H1 (cell line): ENCODE measurements around the gene TMEM132A. TPM values are rescaled to one million over a fixed set of nuclear protein-coding genes. Genes with fewer than 3 reads are reported as not detected.

Source experiments
- ATF2 ChIP-seq: IDR thresholded peaks from 2 replicates; pipeline ENCODE4 v1.6.1; 2012; ENCODE audit warnings: low read length, inconsistent platforms
- BACH1 ChIP-seq: IDR thresholded peaks from 2 replicates; pipeline ENCODE4 v1.6.1; 2012; ENCODE audit warnings: low read length, improper control_type of control experiment
- CHD2 ChIP-seq: IDR thresholded peaks from 2 replicates; pipeline ENCODE4 v1.6.1; 2012; ENCODE audit warnings: low read length, improper control_type of control experiment
- HDAC2 ChIP-seq, 2 experiments: fragments of 300-600 bp in 1 of 2; sonication (generic) in 1 of 2; IDR thresholded peaks; 2 replicates each; pipeline ENCODE4 v1.6.1; 2011 to 2012; ENCODE audit warnings: low read depth in 2 of 2, low read length in 2 of 2, mild to moderate bottlenecking in 2 of 2, moderate library complexity in 2 of 2, borderline replicate concordance in 1 of 2, inconsistent platforms in 1 of 2
- HDAC6 ChIP-seq: IDR thresholded peaks from one replicate; pipeline ENCODE4 v1.7.1; 2012; ENCODE audit warnings: low read depth, mild to moderate bottlenecking, inconsistent platforms, low read length, moderate library complexity
- KDM4A ChIP-seq: IDR thresholded peaks from one replicate; pipeline ENCODE4 v1.7.1; 2012; ENCODE audit warnings: low read depth, mild to moderate bottlenecking, moderate library complexity, low read length, inconsistent platforms; ENCODE audit not compliant: severe bottlenecking
- POU5F1 ChIP-seq: IDR thresholded peaks from 2 replicates; pipeline ENCODE4 v1.6.1; 2011; ENCODE audit warnings: low read depth, mild to moderate bottlenecking, low read length, moderate library complexity
- RBBP5 ChIP-seq: IDR thresholded peaks from 2 replicates; pipeline ENCODE4 v1.7.1; 2012; ENCODE audit warnings: low read depth, mild to moderate bottlenecking, inconsistent platforms, low read length, moderate library complexity, borderline replicate concordance
- SIN3A ChIP-seq, 2 experiments: IDR thresholded peaks in 1 of 2; conservative IDR thresholded peaks in 1 of 2; 2 replicates each; pipeline ENCODE4 v1.6.1; 2011 to 2012; ENCODE audit warnings: low read length in 2 of 2, improper control_type of control experiment in 1 of 2, low read depth in 1 of 2, mild to moderate bottlenecking in 1 of 2
- SP1 ChIP-seq: IDR thresholded peaks from 2 replicates; pipeline ENCODE4 v1.6.1; 2011; ENCODE audit warnings: low read depth, low read length
- SP4 ChIP-seq: IDR thresholded peaks from 2 replicates; pipeline ENCODE4 v1.6.1; 2012; ENCODE audit warnings: low read length, inconsistent platforms
- SUZ12 ChIP-seq: fragments of 200-600 bp; sonication (generic); IDR thresholded peaks from 2 replicates; pipeline ENCODE4 v1.6.1; 2012; ENCODE audit warnings: mild to moderate bottlenecking, inconsistent platforms, low read length, moderate library complexity, mixed read lengths
- TBP ChIP-seq: IDR thresholded peaks from 2 replicates; pipeline ENCODE4 v1.6.1; 2011; ENCODE audit warnings: low read depth, low read length, improper control_type of control experiment
- TCF12 ChIP-seq: IDR thresholded peaks from 2 replicates; pipeline ENCODE4 v1.6.1; 2011; ENCODE audit warnings: low read depth, mild to moderate bottlenecking, low read length
- TEAD4 ChIP-seq: IDR thresholded peaks from 2 replicates; pipeline ENCODE4 v1.6.1; 2012; ENCODE audit warnings: low read depth, low read length, inconsistent platforms, mixed read lengths
- polyA plus RNA-seq, 7 experiments: library from polyadenylated mRNA; depleted of rRNA in 3 of 7; stranded (reverse) in 5 of 7; unstranded in 2 of 7; fragments of >200 nt in 5 of 7; fragments of 200-250 nt in 2 of 7; gene quantifications; 1 replicate in 5 of 7; 2 replicates in 1 of 7; 4 replicates in 1 of 7; pipeline versions ENCODE4 v1.2.1 to v1.2.3, GENCODE V29; 2011 to 2013; ENCODE audit warnings: missing spikeins in 2 of 7, mixed read lengths in 2 of 7
- total RNA-seq: library from RNA; stranded (reverse); fragmentation: NEBNext Ultra II Directional; extraction: Animal tissue kit (Norgen Biotek cat#: 25700); gene quantifications from 2 replicates; pipeline ENCODE4 v1.2.1, GENCODE V29; 2021

TMEM132A gene
- total and polyA plus RNA-seq, 2 of the 8 experiments (the other 6 are each of a cell fraction or from before 2014, with no cell fraction given), result 46.6 to 97.9 TPM

GRCh38 chr11:60913793-60914632 is 10.2 kb upstream of the TMEM132A start, which contains the start of gene TMEM109 (continued):
- TF ChIP-seq SP1 (no peak), RBBP5 (no peak), ATF2 (peak; percentile 28; the same call in 1 of the 2 replicates), SUZ12 (no peak), CHD2 (0 out of 2 replicates have a peak, but pooled peaks have one; percentile 45), POU5F1 (no peak), HDAC6 (no peak), SP4 (peak; percentile 35; the same call in 1 of the 2 replicates), TCF12 (no peak), TEAD4 (0 out of 2 replicates have a peak, but pooled peaks have one; percentile 22), HDAC2 (IDR thresholded peaks at IDR 0.05; ENCODE audit: borderline replicate concordance in 1 of 2, low read depth in 2 of 2, low read length in 2 of 2) (peak in 1 of 2 experiments; percentile 20; a peak in 1 of 4 replicates), SIN3A (conservative IDR thresholded peaks at IDR 0.05 in 1 of 2, IDR thresholded peaks at IDR 0.05 in 1 of 2; ENCODE audit: low read depth in 1 of 2, low read length in 2 of 2) (peak; percentile 81 to 89; a peak in 2 of 4 replicates), TBP (peak; percentile 61), KDM4A (peak; percentile 75), BACH1 (no peak)
